Adipocyte (in vitro differentiated cells): ENCODE measurements around the gene PGA4.
"Not testable (repeated sequence)": the region's sequence is repeated elsewhere in the genome, so short reads cannot be mapped to it uniquely, and the experiment has no call there.

ENCODE experiments used
- DNase-seq: peaks from one replicate; pipeline ENCODE4 v3.0.0-alpha.2; 2015; ENCODE audit warnings: low read depth
- H3K27me3 ChIP-seq: replicated peaks from 2 replicates; pipeline ENCODE4 v1.7.0; 2013; ENCODE audit warnings: mild to moderate bottlenecking, low read length, moderate library complexity; ENCODE audit not compliant: control insufficient read depth, insufficient read depth
- H3K36me3 ChIP-seq: 2 replicates; pipeline ENCODE4 v1.7.0; 2013; ENCODE audit warnings: low read length, mild to moderate bottlenecking, moderate library complexity; ENCODE audit not compliant: control insufficient read depth, insufficient read depth, severe bottlenecking
- H3K4me1 ChIP-seq: 2 replicates; pipeline ENCODE4 v1.7.0; 2013; ENCODE audit warnings: mild to moderate bottlenecking, low read length, moderate library complexity; ENCODE audit not compliant: control insufficient read depth, insufficient read depth
- H3K4me3 ChIP-seq: 2 replicates; pipeline ENCODE4 v1.7.0; 2013; ENCODE audit warnings: mild to moderate bottlenecking, low read length, moderate library complexity
- H3K9ac ChIP-seq: 2 replicates; pipeline ENCODE4 v1.7.0; 2013; ENCODE audit warnings: mild to moderate bottlenecking, low read length, moderate library complexity
- H3K9me3 ChIP-seq: 2 replicates; pipeline ENCODE4 v1.7.0; 2013; ENCODE audit warnings: mild to moderate bottlenecking, low read length, moderate library complexity; ENCODE audit not compliant: control insufficient read depth

PGA4 gene

DNA sequence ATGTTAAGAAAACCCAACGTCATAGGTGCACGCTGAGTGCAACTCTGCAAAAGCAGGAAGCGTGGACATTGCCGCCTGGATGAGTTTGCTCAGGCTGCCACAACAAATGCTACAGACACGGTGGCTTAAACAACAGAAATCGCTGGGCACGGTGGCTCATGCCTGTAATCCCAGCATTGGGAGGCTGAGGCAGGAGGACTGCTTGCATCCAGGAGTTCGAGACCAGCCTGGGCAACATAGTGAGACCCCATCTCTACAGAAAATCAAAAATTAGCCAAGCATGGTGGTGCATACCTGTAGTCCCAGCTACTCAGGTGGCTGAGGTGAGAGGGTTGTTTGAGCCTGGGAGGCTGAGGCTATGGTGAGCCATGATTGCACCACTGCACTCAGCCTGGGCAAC, 32.2 kb upstream of the PGA4 start:
- Histone ChIP-seq H3K9ac (no peak overlapping the region), H3K36me3 (no peaks in the 10 kb centered on the region), H3K4me1 (no peaks in the 10 kb centered on the region), H3K9me3 (peaks cover 6% of the 10 kb centered on the region), H3K4me3 (no peak overlapping the region), H3K27me3 (peaks cover 11% of the 10 kb centered on the region)
- no peak for DNase-seq

GRCh38 chr11:61193596-61193995, 28.6 kb upstream of the PGA4 start:
- Histone ChIP-seq H3K9ac (no peak overlapping the region), H3K27me3 (peaks cover 12% of the 10 kb centered on the region), H3K9me3 (peaks cover 11% of the 10 kb centered on the region), H3K4me1 (no peaks in the 10 kb centered on the region), H3K36me3 (no peaks in the 10 kb centered on the region), H3K4me3 (no peak overlapping the region)
- no peak for DNase-seq

DNA sequence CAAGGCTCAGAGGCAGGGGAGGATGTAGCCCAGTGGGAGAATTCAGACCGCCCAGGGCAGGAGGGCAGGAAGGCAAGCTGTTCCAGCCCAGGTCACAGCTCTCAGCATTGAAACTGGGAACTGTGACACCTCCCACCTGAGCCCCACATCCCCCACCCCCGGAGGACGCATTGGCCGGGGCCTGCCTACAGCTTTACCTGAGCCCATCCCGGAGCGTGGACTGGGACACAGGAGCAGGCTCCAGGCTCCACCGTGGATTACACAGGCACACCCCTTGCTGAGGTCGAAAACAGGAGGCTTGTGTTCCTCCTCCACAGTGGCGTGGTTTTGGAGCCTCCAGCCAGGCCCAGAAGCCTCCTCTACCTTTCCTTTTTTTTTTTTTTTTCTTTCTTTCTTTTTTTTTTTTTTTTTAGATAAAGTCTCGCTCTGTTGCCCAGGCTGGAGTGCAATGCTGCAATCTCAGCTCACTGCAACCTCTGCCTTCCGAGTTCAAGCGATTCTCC, 27.9 kb upstream of the PGA4 start:
- H3K27me3 ChIP-seq, result peaks cover 12% of the 10 kb centered on the region
- H3K4me3 ChIP-seq, result no peak overlapping the region
- no peak overlapping the region for H3K9ac ChIP-seq
- H3K9me3 ChIP-seq, result peaks cover 18% of the 10 kb centered on the region
- no peaks in the 10 kb centered on the region for H3K36me3 ChIP-seq
- H3K4me1 ChIP-seq, result no peaks in the 10 kb centered on the region
- DNase-seq, result no peak

DNA sequence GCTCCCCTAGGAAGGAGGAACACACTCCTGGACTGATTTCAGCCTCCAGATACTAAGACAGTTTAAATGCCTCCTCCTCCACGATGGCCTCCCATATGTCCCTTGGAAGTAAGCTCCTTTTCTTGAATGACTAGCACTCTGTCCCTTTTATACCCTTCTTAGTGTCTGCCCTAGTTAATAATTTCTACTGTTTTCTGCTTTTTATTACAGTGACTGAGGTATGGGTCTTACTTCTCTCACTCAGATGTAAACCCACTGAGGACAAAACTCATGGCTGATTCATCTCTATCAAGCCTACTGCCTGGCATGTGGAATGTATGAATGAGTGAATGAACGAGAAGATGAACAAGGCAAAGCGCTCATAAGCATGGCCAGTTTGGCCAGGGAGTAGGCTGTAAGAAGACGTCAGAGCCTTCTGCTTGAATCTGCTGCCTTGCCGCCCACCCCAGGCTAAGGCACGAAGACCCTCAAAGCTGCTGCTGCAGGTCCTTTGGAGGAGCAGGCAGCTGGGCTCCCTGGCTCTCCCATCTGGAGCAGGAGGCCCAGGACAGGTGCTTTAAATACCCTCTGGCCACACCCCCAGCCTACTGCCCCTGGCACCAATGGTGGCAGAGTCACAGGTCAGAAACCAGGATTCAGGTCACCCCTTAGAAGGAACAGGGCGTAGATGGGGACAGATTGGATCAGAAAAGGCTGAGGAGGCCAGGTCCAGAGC, 27.0 kb upstream of the PGA4 start:
- H3K9me3 ChIP-seq, result peaks cover 21% of the 10 kb centered on the region
- H3K9ac ChIP-seq, result no peak overlapping the region
- H3K4me1 ChIP-seq, result no peaks in the 10 kb centered on the region
- H3K36me3 ChIP-seq, result no peaks in the 10 kb centered on the region
- H3K4me3 ChIP-seq, result no peak overlapping the region
- DNase-seq, result no peak
- H3K27me3 ChIP-seq, result peaks cover 8% of the 10 kb centered on the region

DNA sequence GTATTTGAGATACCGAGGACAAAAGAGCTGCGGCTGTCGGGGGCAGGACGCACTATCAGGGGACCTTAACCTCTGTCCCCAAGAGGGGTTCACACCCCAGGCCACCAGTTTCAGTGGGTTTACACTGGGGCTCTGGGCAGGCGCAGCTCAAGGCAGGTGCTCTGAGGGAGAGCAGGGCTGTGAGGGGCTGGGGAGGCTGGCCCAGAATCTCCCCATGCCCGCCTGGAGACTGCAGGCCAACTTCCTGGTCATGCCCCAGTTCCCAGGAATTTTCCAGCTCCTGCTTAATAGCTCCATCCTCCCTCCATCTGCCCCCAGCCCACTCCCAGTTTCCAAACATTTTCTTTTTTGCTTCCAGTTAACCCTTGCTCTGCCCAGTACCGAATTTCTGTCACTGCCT, 26.4 kb upstream of the PGA4 start:
- Histone ChIP-seq H3K9ac (no peak overlapping the region), H3K36me3 (no peaks in the 10 kb centered on the region), H3K4me3 (no peak overlapping the region), H3K4me1 (no peaks in the 10 kb centered on the region), H3K27me3 (peaks cover 8% of the 10 kb centered on the region), H3K9me3 (peaks cover 21% of the 10 kb centered on the region)
- DNase-seq, result no peak

DNA sequence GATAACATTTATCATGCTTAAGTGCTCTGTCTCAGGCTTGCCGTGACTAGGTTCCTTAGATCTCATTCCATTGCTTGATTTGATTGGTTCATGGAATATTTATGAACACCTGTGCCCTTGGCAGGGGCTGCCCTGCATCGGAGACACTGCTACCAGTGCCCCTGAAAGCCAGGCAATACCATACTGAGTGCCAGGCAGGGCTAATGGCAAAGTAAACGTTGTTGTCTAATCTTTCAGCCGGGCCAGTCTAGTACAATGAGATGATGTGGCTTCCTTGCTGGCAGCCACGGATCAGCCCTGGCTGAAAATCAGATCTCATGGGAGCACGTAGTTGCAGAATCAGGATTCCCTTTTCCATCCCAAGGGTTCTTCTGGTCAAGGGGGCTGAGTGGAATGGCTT, 23.8 kb upstream of the PGA4 start:
- DNase-seq, result no peak
- H3K27me3 ChIP-seq, result peaks cover 15% of the 10 kb centered on the region
- H3K4me1 ChIP-seq, result no peaks in the 10 kb centered on the region
- H3K36me3 ChIP-seq, result no peaks in the 10 kb centered on the region
- peaks cover 16% of the 10 kb centered on the region for H3K9me3 ChIP-seq
- H3K9ac ChIP-seq, result no peak overlapping the region
- H3K4me3 ChIP-seq, result no peak overlapping the region

DNA sequence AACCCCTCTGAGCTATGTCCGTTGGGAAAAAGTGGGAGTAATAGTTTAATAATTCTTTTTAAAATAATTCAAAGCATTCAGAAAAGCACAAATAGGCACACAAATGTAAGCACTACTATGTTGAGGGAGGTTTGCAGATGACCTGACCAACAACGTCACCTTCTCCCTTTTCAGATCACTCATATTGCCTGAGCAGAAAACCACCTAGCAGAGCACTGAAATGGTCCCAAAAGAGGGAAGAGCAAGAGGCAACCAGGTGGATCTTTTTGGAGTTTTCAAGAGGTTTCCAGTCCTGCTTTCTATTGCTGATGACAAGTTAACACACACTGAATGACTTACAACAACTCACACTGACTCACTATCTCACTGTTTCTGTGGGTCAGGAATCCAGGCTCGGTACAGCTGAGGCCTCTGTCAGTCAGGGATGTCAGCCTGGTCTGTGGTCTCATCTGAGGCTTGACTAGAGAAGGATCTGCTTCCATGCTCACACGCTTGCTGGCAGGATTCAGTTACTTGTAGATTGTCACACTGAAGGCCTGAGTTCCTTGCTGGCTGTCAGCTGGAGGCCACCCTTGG, 23.1 kb upstream of the PGA4 start:
- Histone ChIP-seq H3K9ac (no peak overlapping the region), H3K27me3 (peaks cover 11% of the 10 kb centered on the region), H3K36me3 (no peaks in the 10 kb centered on the region), H3K4me1 (no peaks in the 10 kb centered on the region), H3K9me3 (peaks cover 16% of the 10 kb centered on the region), H3K4me3 (no peak overlapping the region)
- DNase-seq, result no peak

GRCh38 chr11:61201476-61201875, 20.7 kb upstream of the PGA4 start:
- Histone ChIP-seq H3K4me3 (no peak overlapping the region), H3K27me3 (peaks cover 7% of the 10 kb centered on the region), H3K36me3 (no peaks in the 10 kb centered on the region), H3K4me1 (no peaks in the 10 kb centered on the region), H3K9me3 (peaks cover 16% of the 10 kb centered on the region), H3K9ac (no peak overlapping the region)
- DNase-seq, result no peak

DNA sequence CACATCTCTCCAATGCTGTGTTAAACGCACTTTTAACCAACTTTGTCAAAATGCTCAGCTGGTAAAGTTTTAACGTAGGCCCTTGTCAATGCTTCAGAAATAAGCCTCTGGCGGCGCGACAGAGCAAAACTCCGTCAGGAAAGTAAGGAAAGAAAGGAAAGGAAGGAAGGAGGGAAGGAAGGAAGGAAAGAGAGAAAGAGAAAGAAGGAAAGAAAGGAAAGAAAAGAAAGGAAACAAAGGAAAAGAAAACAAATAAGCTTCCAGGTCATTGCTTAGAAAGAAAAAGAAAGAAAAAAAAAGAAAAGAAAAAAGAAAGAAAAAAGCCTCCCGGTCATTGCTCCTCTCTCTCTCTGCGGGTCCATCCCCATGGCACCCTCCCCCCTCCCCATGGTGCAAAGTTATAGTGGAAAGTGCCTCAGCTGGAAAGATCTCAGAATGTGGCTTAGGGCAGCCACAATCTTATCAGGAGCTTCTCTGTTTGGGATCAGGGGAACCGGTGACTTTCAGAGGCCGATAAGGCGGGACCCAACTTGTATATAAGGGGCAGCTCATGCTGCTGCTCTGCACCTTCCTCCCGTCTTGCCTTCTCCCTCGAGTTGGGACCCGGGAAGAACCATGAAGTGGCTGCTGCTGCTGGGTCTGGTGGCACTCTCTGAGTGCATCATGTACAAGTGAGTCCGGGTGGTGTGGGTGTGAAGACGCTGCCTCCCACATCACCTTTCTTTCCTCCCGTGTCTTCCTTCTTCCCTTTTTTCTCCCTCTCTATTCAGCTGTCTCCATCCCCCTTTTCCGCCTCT, 19.0 kb upstream of the PGA4 start, which contains the start of gene PGA3:
Gene PGA3, plus strand, starts transcription at position 566 of the 797 bp plus-strand sequence. Its CDS starts 50 bp downstream, at position 616.
- not testable (repeated sequence) for H3K27me3 ChIP-seq, DNase-seq, H3K36me3 ChIP-seq, H3K4me3 ChIP-seq, H3K9ac ChIP-seq, H3K4me1 ChIP-seq
- H3K9me3 ChIP-seq, result peaks cover 14% of the 10 kb centered on the region

DNA sequence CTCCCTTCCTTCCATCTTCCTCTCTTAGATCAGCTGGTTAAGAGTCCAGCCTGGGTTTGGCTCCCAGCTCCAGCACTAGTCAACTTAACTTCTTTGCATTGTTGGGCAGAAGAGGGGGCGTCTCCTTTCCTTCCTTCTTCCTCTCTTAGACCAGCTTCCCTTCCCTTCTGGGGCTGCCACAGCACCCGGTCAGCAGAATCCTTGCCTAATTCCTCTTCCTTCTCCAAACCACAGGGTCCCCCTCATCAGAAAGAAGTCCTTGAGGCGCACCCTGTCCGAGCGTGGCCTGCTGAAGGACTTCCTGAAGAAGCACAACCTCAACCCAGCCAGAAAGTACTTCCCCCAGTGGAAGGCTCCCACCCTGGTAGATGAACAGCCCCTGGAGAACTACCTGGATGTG, 18.3 kb upstream of the PGA4 start:
- H3K9me3 ChIP-seq, H3K36me3 ChIP-seq, DNase-seq, H3K9ac ChIP-seq, H3K4me3 ChIP-seq, H3K4me1 ChIP-seq, H3K27me3 ChIP-seq: not testable (repeated sequence)

DNA sequence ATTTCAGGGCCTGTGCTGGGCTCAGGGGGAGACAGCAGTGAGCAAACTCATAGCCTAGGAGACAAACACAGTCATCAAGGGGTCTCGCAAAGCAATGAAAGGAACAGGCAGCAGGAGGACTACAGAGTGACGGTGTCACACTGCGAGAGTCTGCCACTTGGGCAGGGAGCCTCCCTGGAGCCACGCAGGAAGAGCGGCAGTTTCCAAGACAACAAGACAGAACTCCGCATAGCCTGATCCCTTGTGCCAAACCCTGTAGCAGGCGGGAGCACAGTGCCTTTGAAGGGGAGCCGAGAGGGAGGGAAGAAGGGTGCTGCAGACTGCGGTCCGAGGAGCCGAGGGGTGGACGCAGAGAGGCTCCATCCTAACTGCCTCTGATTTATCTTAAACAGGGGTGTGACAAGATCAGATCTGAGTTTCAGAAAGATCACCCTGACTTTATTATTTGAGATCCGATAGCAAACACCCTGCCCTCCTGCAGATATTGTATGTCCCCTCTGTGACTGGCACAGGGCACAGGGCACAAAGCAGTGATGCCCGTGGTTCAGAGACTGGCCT, 17.6 kb upstream of the PGA4 start:
- H3K4me1 ChIP-seq, DNase-seq, H3K36me3 ChIP-seq, H3K4me3 ChIP-seq, H3K9ac ChIP-seq, H3K27me3 ChIP-seq, H3K9me3 ChIP-seq: not testable (repeated sequence)
